NCI-H2196 treated with DMSO at 0.1 percent for 48 hours (cell line): Measurements from ENCODE around the gene TMEM253.

Source experiments
- DNase-seq: peaks from one replicate; lab custom pipeline; 2025; ENCODE audit not compliant: unreplicated experiment; lab: John Stamatoyannopoulos, UW

TMEM253 gene

GRCh38 chr14:21070610-21071224 lies 30.1 kb upstream of the TMEM253 start:
- DNase-seq = no peak

GRCh38 chr14:21071225-21072030 lies 29.4 kb upstream of the TMEM253 start:
- DNase-seq = peak; percentile 81

- no peak for DNase-seq
Observed at GRCh38 chr14:21072031-21072473, 28.8 kb upstream of the TMEM253 start.

GRCh38 chr14:21072781-21073339 lies 28.0 kb upstream of the TMEM253 start:
- DNase-seq = peak; percentile 54

GRCh38 chr14:21073921-21074320 lies 26.9 kb upstream of the TMEM253 start:
- no peak for DNase-seq

- no peak for DNase-seq
Observed at GRCh38 chr14:21074398-21075272, 26.2 kb upstream of the TMEM253 start.

GRCh38 chr14:21075719-21076437 lies 25.0 kb upstream of the TMEM253 start:
- no peak for DNase-seq

- DNase-seq = no peak
Observed at GRCh38 chr14:21077672-21078071, 23.2 kb upstream of the TMEM253 start.

GRCh38 chr14:21078287-21078686 lies 22.6 kb upstream of the TMEM253 start:
- DNase-seq = no peak

- no peak for DNase-seq
Observed at GRCh38 chr14:21078726-21079125, 22.1 kb upstream of the TMEM253 start.

GRCh38 chr14:21081521-21082142 lies 19.2 kb upstream of the TMEM253 start:
- DNase-seq = no peak

- DNase-seq = no peak
Observed at GRCh38 chr14:21083565-21084325, 17.1 kb upstream of the TMEM253 start.

GRCh38 chr14:21084396-21084795 lies 16.5 kb upstream of the TMEM253 start:
- no peak for DNase-seq

GRCh38 chr14:21084998-21085853 lies 15.6 kb upstream of the TMEM253 start:
- no peak for DNase-seq

- no peak for DNase-seq
Observed at GRCh38 chr14:21086908-21087293, 14.0 kb upstream of the TMEM253 start.

- DNase-seq = peak; percentile 84
Observed at GRCh38 chr14:21087294-21088091, 13.4 kb upstream of the TMEM253 start.

GRCh38 chr14:21088687-21089086 lies 12.2 kb upstream of the TMEM253 start:
- no peak for DNase-seq

- DNase-seq = no peak
Observed at GRCh38 chr14:21089271-21089670, 11.6 kb upstream of the TMEM253 start.
